Muscle of leg (tissue), 9 donors: ENCODE measurements around the gene FCHO2. TPM values are rescaled to one million over a fixed set of nuclear protein-coding genes. Genes with fewer than 3 reads are reported as not detected.

Experiments used
- polyA plus RNA-seq, 8 donors: library from polyadenylated mRNA; unstranded; fragments of 120-200 nt; gene quantifications; one replicate each; pipeline versions ENCODE4 v1.2.1 to v1.2.3, GENCODE V29; 2013; ENCODE audit warnings: inconsistent platforms in 1 of 8, low replicate concordance in 1 of 8; ENCODE audit not compliant: insufficient read length in 8 of 8, insufficient read depth in 1 of 8
- total RNA-seq: library from RNA; stranded (reverse); fragments of 120-200 nt; gene quantifications from one replicate; pipeline ENCODE4 v1.2.4, GENCODE V29; 2013

Gene FCHO2
- total and polyA plus RNA-seq, 9 donors = 13.1 to 20.1 (median 17.3) TPM

Other genes with a start within 250 kb of the FCHO2 start
- 114 TPM for gene TNPO1, start 139.4 kb upstream of the FCHO2 start, total RNA-seq
- 10 to 100 TPM; 35.7 to 78.0 (median 73.7) TPM for gene TNPO1, start 139.4 kb upstream of the FCHO2 start, polyA plus RNA-seq
- gene TMEM171, start 164.5 kb downstream of the FCHO2 start, total RNA-seq = 0.71 TPM
- 1 to 10 TPM in 1 of 8 donors, under 1 TPM in 7; 0.60 to 2.1 (median 0.84) TPM for gene TMEM171, start 164.5 kb downstream of the FCHO2 start, polyA plus RNA-seq
- gene TMEM174, start 217.2 kb downstream of the FCHO2 start, total RNA-seq = not detected
- gene TMEM174, start 217.2 kb downstream of the FCHO2 start, polyA plus RNA-seq = under 1 TPM in 2 of 8 donors, not detected in 6; 0.08 to 0.43 TPM